Fibroblast of peridontal ligament (primary cell): ENCODE data around the gene DIRAS1.

Source experiments
- DNase-seq: peaks from one replicate; pipeline ENCODE4 v3.0.0-alpha.2; 2010; ENCODE audit errors: extremely low read depth

Gene DIRAS1, protein sequence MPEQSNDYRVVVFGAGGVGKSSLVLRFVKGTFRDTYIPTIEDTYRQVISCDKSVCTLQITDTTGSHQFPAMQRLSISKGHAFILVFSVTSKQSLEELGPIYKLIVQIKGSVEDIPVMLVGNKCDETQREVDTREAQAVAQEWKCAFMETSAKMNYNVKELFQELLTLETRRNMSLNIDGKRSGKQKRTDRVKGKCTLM

DNA sequence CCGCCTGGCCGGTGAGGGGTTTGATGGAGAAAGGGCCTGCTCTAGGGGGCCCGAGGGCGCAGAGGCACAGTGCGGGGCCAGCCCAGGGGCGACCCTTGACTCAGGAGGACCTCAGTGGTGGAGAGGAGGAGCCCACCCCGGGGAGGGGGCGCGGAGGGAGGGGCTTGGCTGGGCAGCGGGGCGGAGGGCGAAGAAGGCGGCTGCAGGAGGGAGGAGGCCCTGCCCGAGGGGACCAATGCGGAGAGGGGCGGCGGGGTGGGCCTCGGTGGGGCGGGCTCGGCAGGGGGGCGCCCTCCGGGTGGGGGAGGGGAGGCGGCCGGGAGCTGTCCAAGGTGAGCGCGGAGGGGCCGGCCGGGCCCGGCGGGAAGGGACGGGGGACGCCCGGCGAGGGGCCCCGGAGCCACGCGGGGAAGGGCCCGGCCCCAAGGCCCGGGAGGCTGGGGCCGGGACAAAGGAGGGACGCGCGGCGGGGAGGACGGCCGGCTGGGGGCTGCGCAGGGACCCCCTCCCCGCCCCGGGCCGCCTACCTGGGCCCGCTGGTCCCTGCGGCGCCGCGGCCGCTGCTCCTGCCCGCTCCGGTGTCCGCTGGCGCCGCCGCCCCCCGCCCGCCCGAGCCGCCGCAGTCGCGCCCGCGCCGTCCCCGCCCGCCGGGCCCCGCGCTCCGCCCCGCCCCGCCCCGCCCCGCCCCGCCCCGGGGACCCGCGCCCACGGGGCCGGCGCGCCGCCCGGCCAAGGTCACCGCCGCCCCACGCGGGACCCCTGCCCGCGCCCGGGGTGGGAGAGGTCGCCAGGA is at the start of gene DIRAS1:
TSS of gene DIRAS1 (minus strand) at position 596 of the 793 bp plus-strand sequence. CDS start 3,566 bp downstream, outside the sequence.
- no peak for DNase-seq

DNA sequence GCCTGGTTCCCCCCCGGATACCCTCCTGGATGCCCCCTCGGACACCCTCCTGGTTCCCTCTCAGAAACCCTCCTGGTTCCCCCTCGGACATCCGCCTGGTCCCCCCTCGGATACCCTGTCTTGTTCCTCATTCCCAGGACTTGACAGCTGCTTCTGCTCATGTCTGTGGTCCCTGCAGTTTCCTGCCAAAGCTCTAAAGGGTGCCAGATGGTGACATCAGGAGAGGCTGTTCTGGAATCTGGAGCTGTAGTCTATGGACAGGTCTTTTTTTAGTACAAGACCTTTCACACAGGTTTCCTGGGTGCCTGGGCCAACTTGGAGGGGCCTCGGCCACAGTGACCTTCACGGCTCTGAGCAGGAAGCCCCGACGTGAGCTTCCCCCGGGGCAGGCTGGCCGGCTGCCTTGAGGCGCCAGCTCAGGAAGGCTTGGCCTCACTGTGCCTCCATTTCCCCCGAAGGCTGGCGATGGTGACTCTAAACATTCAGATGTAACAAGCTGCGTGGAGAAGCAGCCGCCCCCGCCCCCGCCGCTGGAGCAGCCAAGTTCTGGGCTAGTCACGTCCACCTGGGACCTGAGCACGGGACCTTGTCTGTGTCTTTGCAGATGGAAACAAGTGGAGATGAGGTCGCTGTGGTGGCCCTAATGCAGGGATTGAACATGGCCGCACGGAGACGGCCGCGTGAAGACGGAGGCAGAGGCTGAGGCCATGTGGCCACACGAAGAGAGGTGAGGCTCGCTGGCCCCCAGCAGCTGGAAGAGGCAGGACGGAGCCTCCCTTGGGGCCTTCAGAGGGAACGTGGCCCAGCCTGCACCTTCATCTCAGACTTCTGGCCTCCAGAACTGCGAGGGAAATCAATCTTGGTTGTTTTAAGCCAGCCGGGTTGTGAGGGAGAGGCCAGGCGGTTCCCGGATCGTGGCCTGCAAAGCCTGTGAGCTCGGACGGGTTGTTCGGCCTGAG is 49.2 kb upstream of the DIRAS1 start:
- DNase-seq: no peak

DNA sequence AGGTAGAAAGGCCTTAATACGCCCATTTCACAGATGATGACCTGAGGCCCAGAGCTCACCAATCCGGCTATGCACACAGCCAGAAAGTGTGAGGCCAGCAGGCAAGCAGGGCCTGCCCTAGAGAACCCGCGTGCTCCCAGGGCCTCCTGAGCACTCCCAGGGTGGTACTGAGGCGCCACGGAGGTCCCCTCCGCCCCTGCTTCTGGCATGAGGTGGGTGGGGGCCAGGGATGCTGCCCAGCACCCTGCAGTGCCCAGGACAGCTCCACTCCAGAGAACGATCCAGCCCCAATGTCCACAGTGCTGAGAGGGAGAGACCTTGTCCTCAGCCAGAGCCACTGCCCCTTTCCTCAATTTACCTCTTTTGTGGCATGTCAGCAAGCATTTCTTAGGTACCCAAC is 48.0 kb upstream of the DIRAS1 start:
- no peak for DNase-seq

GRCh38 chr19:2768365-2769132 is 47.4 kb upstream of the DIRAS1 start:
- DNase-seq: no peak

GRCh38 chr19:2767688-2768087 is 46.5 kb upstream of the DIRAS1 start:
- DNase-seq: no peak

- DNase-seq: no peak
Measured at GRCh38 chr19:2766594-2767372, 45.6 kb upstream of the DIRAS1 start.

DNA sequence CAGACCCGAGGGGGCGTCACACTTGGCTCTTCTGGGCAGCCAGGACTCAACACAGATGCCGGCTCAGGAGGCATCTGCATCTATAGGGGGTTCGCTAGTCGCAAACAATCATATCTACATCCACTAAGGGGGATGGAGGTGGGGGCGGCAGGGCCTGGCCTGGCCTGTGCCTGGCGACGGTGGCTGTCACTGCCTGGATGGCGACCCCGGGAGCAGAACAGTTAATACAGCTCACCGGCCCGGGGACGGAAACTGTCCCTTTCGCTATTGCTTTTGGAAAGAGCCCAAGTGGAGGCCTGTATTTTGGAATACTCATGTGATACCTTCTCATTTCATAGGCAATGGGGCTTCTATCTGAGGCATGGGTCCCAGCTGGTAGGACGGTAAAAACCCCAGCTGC is 44.2 kb upstream of the DIRAS1 start:
- DNase-seq: no peak

DNA sequence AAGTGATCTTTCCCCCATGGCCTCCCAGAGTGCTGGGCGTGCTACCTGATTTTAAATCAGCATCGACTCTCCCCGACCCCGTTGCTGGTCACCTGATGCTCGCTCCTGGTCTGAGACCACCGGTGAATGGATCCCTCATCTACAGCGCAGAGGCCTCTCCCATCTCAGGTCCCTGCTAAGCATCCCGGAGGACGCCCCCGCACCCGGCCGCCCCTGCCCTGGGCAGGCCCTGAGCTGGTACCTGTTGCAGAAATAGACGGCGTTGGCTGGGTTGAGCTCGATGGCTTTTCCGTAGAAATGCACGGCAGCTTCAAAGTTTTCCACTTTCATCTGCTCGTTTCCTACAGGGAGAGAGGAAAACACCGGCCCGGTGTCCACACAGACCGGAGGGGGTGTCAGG is 43.8 kb upstream of the DIRAS1 start:
- DNase-seq: no peak

GRCh38 chr19:2763687-2764086 is 42.5 kb upstream of the DIRAS1 start:
- no peak for DNase-seq

DNA sequence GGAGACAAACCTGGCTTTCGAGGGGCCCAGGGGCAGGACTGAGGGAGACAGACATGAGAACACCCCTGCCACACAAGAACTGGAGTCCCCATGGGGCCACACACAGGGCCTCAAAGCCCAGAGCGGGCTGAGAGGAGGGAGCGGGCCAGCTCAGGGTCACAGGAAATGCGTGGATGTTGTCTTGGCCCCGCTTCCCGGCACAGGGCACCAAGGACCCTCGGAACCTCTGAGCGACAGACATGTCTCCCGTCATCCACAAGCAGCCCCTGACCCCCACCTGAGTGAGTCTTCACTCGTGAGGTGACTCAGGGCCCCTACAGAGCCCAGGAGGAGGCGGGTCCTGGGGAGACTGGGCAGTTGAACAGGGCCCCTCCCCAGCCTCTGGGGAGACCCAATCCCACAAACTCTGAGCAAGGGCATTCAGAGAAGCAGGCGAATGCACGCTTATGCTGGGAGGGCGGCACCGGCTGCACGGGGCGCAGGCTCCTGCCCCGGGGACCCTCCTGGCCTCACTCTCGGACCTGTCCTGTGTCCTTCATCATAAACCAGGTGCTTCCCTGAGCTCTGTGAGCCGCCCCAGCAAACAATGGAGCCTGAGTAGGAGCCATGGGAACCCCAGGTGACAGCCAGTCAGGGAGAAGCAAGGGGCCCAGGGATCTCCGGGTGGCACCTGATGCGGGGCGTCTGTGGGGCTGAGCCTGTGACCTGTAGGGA is 41.8 kb upstream of the DIRAS1 start:
- no peak for DNase-seq

- DNase-seq: no peak
Measured at GRCh38 chr19:2761876-2762782, 41.0 kb upstream of the DIRAS1 start.

- DNase-seq: no peak
Measured at GRCh38 chr19:2761309-2761677, 40.1 kb upstream of the DIRAS1 start.

DNA sequence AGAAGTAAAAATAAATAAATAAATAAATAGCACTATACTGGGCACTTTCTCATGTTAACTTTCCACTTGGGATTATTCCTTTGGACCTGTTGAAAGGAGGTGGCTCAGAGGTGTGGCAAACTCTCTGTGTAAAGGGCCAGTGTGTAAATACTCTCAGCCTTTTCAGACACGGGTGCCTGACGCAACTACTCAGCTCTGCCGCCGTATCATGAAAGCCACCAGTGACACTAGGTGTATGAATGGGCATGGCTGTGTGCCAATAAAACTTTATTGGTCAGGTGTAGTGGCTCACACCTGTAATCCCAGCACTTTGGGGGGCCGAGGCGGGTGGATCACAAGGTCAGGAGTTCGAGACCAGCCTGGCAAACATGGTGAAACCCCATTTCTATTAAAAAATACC is 38.8 kb upstream of the DIRAS1 start:
- no peak for DNase-seq

DNA sequence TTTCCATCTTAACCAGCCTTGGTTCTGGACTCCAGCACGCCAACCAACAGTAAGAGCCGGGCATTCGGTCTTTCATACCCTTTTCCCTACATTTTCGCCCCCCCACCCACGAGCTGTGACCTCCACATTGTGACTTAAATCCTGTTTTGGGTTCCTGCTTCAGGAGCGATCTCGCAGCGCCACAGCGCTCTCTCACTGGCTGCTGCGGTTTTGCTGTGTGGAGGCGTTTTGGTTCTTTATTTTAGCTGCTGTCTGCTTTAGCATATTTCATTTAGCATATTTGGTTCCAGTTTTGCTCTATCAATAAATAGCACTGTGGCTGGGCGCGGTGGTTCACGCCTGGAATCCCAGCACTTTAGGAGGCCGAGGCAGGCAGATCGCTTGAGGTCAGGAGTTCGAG is 38.2 kb upstream of the DIRAS1 start:
- DNase-seq: no peak

DNA sequence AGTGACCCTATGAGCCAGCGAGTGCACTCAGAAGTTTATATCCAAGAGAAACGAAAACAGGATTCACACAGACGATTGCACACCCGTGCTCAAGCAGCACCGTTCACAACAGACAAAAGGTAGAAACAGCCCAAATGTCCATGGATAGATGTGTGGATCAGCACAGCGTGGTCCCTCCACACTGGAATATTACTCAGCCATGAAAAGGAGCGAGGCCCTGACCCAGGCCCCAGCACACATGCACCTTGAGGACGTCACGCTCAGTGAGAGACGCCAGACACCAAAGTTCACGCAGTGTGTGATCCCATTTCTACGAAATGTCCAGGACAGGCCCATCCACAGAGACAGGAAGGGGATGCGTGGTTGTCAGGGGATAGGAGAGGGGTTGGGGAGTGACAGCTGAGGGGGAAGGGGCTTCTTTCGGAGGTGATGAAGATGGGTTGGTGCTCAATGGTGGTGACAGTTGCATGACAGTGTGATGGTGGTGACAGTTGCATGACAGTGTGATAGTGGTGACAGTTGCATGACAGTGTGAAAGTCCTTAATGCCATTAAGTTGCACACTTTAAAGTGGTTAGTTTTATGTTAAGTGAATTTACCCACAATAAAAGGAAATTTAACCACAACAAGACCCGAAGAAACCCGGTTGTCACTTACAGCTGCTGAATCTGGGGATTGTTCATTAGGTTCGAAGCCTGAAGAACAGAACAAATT is 37.6 kb upstream of the DIRAS1 start:
- DNase-seq: no peak

- no peak for DNase-seq
Measured at GRCh38 chr19:2756921-2757881, 36.0 kb upstream of the DIRAS1 start.

DNA sequence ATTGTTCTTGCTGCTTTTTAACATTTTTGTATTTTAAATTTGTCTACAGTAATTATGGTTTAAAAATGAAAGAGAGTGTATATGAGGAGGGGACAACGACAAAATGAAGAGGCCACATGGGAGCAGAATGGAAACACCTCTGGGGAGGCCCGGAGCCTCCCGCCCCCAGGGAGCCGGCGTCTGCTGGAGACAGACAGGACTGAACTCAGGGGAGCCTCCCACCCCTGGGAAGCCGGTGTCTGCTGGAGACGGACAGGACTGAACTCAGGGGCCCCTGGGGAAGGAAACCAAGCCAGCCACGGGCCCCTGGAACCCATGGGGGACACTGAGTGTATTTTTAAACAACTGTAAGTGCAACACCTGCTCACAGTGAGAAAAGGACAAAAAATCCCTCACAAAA is 35.3 kb upstream of the DIRAS1 start:
- no peak for DNase-seq
